BLaER1 treated with 17β-estradiol and CSF1 and Interleukin-3, amounts not matched to agents 10 nM and 100 nM (cell line): ENCODE measurements around the gene MAPK7.

Source experiments
- H3K27ac ChIP-seq, 11 experiments: shearing (Covaris generic); formaldehyde crosslinking; 2 replicates each; pipeline ENCODE4 v1.8.1; 2022
- H3K27me3 ChIP-seq, 11 experiments: shearing (Covaris generic); formaldehyde crosslinking; 2 replicates each; pipeline ENCODE4 v1.8.1; 2022
- H3K36me3 ChIP-seq, 11 experiments: shearing (Covaris generic); formaldehyde crosslinking; 2 replicates each; pipeline ENCODE4 v1.8.1; 2022
- H3K4me1 ChIP-seq, 10 experiments: shearing (Covaris generic); formaldehyde crosslinking; 2 replicates each; pipeline ENCODE4 v1.8.1; 2022
- H3K4me2 ChIP-seq, 11 experiments: shearing (Covaris generic); formaldehyde crosslinking; 2 replicates each; pipeline ENCODE4 v1.8.1; 2022
- H3K4me3 ChIP-seq, 10 experiments: shearing (Covaris generic); formaldehyde crosslinking; 2 replicates each; pipeline ENCODE4 v1.8.1; 2022
- H3K9ac ChIP-seq, 11 experiments: shearing (Covaris generic); formaldehyde crosslinking; 2 replicates each; pipeline ENCODE4 v1.8.1; 2022
- H3K9me3 ChIP-seq, 11 experiments: shearing (Covaris generic); formaldehyde crosslinking; replicated peaks in 1 of 11; 2 replicates each; pipeline ENCODE4 v1.8.1; 2022
- H4K20me1 ChIP-seq, 11 experiments: shearing (Covaris generic); formaldehyde crosslinking; 2 replicates each; pipeline ENCODE4 v1.8.1; 2022
- Cebpa-rat ChIP-seq, 11 experiments: shearing (Covaris generic); IDR thresholded peaks; 2 replicates each; pipeline ENCODE4 v1.8.1; 2022

The MAPK7 gene

DNA sequence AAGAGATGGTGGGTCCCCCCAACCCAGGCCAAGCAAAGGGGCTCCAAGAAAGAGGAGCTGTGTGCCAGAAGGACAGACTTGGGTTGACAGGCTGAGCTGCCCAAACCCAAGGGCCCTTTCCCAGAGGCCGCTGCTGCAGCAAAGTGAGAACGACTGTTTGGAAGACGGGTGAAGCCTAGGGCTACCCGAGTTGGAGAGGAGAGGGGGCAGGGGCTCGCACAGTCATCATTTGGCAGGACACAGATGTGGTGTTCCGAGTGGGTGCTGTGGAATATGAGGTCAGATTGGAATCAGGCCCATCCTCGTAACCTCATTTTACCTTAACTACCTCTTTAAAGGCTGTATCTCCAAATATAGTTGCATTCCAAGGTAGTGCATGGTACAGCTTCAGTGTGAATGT lies 14.0 kb downstream of the MAPK7 start:
- Histone ChIP-seq H3K4me2 (no peak overlapping the region), H3K4me3 (no peak overlapping the region), H3K9me3 (no peaks in the 10 kb centered on the region), H3K27me3 (no peaks in the 10 kb centered on the region), H3K36me3 (no peaks in the 10 kb centered on the region), H4K20me1 (no peaks in the 10 kb centered on the region), H3K4me1 (peaks cover 3 to 12% (median 8%) of the 10 kb centered on the region in 10 experiments; a peak in 18 of 20 replicates), H3K9ac (no peak overlapping the region), H3K27ac (no peak overlapping the region)
- TF ChIP-seq Cebpa-rat (IDR thresholded peaks at IDR 0.05): no peak

DNA sequence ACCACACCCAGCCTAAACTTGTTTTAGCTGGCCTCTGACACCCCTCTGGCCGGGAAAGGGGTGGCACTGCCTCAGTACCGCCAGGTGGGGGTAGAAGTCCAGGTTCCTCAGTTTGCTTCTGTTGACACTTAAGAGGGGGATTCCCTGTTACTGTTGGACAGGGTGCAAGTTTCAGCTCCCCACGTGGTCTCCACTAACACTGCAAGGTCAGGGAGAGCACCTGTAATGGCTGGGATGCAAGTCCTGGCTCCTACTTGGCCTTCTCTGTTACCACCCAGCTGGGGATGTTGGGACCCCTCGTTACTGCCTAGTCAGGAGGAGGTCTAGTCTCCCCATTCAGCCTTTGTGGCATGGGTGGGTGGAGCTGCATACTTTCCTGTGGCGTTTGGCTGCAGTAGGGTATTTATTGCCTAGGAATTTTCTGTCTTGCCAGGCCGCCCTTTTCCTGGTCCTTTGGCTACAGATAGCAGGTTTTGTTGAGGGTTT lies 19.3 kb downstream of the MAPK7 start:
- H3K36me3 ChIP-seq: no peaks in the 10 kb centered on the region
- H3K4me1 ChIP-seq: peaks cover 0 to 39% (median 12%) of the 10 kb centered on the region in 10 experiments; a peak in 13 of 20 replicates
- no peaks in the 10 kb centered on the region for H3K9me3 ChIP-seq
- peak overlapping the region in 4 of 11 experiments; percentile 44 to 68 (median 67); a peak in 7 of 22 replicates for H3K27ac ChIP-seq
- TF ChIP-seq Cebpa-rat (IDR thresholded peaks at IDR 0.05): no peak
- H3K4me2 ChIP-seq: peak overlapping the region in 5 of 11 experiments; percentile 55 to 84 (median 76); a peak in 9 of 22 replicates
- H3K9ac ChIP-seq: peak overlapping the region in 2 of 11 experiments; percentile 24 to 27; a peak in 2 of 22 replicates
- H4K20me1 ChIP-seq: no peaks in the 10 kb centered on the region
- H3K4me3 ChIP-seq: no peak overlapping the region
- no peaks in the 10 kb centered on the region for H3K27me3 ChIP-seq

DNA sequence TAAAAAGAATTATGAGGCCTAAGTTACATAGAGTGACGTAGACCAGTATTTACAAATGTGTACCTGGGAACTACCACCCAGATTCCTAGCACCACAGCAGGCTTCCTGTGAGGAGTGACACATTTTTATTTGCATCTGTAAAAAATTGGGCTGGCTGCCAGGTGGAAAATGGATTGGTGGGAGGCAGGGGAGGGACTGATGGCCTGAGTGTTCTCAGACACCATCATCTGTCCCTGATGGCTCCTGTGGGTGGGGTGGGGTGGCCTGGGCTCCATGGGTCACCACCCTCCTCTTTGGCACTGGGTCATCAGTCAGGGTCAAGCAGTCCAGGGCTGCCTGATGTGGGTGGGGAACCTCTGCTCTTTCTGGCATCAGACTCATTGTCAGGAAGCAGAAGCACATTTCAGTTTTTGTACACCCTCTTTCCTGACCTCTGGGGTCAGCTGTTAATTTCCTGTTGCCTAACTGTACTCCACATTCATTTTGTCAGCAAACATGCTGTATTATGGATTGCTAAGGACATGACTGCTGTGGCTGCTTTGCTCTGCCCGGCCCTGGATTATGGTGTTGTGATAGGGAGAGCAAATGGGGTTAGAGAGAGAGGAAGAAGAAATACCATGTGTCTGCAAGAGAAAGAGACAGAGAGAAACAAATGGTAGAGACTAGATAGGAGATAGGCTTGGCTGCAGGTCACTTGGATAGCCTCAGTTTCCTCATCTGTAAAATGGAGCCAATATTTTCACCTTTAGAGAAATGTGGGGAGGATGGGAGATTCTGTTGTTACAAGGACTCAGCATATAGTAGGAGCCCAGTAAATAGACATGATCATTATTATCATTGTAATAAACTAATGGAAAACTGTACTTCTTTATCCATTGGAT lies 20.2 kb downstream of the MAPK7 start:
- H3K9me3 ChIP-seq: no peaks in the 10 kb centered on the region
- H3K4me2 ChIP-seq: peak overlapping the region in 6 of 11 experiments; percentile 4 to 84 (median 68); a peak in 11 of 22 replicates
- TF ChIP-seq Cebpa-rat (IDR thresholded peaks at IDR 0.05): peak in 1 of 11 experiments; percentile 25; a peak in 1 of 22 replicates
- no peak overlapping the region for H3K4me3 ChIP-seq
- peaks cover 0 to 39% (median 12%) of the 10 kb centered on the region in 10 experiments; a peak in 13 of 20 replicates for H3K4me1 ChIP-seq
- H3K9ac ChIP-seq: peak overlapping the region in 3 of 11 experiments; percentile 24 to 33 (median 27); a peak in 3 of 22 replicates
- H3K27me3 ChIP-seq: no peaks in the 10 kb centered on the region
- no peaks in the 10 kb centered on the region for H3K36me3 ChIP-seq
- H4K20me1 ChIP-seq: no peaks in the 10 kb centered on the region
- peak overlapping the region in 4 of 11 experiments; percentile 44 to 68 (median 67); a peak in 8 of 22 replicates for H3K27ac ChIP-seq

DNA sequence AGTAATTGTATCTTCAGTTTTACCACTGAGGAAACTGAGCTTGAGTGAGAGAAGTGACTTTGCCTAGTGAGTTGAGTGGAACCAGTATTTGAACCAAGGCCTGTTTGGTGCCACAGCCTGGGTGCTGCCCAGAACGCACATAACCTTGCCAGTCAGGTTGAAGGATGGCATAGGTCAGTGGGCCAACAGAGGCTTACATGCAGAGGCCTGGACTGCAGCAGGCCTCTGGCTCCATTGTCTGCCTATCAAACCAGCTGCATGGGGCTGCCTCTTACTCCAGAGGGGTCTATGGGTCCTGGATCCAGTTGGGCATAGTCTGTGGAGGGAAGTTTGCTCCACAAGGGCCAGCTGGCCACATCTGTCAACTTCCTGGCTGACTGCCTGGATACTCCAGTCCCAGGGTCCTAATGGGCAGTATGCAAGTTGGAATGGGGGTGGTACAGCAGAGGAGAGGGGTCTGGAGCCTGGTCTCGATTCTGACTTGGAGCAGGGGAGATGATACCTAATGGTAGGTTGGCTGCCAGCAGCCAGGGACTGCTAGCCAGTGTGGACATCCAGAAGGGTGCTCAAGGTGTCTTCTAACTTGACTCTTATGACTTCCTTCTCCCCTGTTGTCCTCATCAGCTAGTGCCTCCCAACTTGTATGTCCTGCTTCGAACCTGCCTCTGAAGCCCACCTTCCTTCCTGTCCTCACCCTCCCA lies 21.6 kb downstream of the MAPK7 start:
- Histone ChIP-seq H3K27ac (peak overlapping the region in 3 of 11 experiments; percentile 2 to 68 (median 39); a peak in 4 of 22 replicates), H3K27me3 (no peaks in the 10 kb centered on the region), H3K4me2 (peak overlapping the region in 3 of 11 experiments; percentile 76 to 84 (median 78); a peak in 7 of 22 replicates), H3K9me3 (no peaks in the 10 kb centered on the region), H3K4me3 (no peak overlapping the region), H3K4me1 (peaks cover 0 to 39% (median 12%) of the 10 kb centered on the region in 10 experiments; a peak in 13 of 20 replicates), H3K36me3 (no peaks in the 10 kb centered on the region), H4K20me1 (no peaks in the 10 kb centered on the region), H3K9ac (peak overlapping the region in 1 of 11 experiments; percentile 29; a peak in 1 of 22 replicates)
- TF ChIP-seq Cebpa-rat (IDR thresholded peaks at IDR 0.05): no peak

DNA sequence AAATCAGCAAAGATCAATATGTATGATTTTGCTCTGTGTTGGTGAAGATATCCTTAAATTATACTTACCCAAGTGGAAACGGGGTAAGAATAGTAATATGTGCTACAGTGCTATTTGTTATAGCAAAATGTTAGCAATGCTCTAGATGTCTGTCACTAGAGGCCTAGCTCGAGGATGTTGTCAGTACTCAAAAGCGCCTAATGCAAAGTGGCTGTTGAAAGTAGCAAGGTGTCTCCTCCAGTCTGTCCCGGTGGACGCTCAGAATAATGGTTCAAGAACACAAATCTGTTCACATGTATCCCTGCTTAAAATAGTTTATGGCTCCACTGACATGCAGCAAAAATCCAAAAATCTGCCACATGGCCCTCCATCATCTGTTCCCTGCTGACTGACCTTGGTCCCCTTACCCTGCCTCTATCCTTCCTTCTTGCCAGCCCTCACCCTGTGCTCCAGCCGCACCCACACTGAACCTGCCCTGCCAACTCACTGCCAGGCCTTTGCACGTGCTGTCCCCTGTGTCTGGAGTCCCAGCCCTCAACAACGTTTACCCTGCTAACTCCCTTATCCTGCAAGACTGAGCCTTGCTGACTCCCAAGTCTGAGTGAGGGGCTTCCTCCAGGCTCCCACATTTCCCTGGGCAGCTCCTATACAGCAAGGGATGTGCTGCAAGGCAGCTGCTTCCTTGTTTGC lies 23.2 kb downstream of the MAPK7 start:
- Histone ChIP-seq H3K4me3 (no peak overlapping the region), H3K4me2 (no peak overlapping the region), H3K27me3 (no peaks in the 10 kb centered on the region), H3K4me1 (peaks cover 0 to 39% (median 12%) of the 10 kb centered on the region in 10 experiments; a peak in 13 of 20 replicates), H3K36me3 (no peaks in the 10 kb centered on the region), H4K20me1 (no peaks in the 10 kb centered on the region), H3K9ac (no peak overlapping the region), H3K27ac (no peak overlapping the region), H3K9me3 (no peaks in the 10 kb centered on the region)
- no peak for TF ChIP-seq Cebpa-rat (IDR thresholded peaks at IDR 0.05)

DNA sequence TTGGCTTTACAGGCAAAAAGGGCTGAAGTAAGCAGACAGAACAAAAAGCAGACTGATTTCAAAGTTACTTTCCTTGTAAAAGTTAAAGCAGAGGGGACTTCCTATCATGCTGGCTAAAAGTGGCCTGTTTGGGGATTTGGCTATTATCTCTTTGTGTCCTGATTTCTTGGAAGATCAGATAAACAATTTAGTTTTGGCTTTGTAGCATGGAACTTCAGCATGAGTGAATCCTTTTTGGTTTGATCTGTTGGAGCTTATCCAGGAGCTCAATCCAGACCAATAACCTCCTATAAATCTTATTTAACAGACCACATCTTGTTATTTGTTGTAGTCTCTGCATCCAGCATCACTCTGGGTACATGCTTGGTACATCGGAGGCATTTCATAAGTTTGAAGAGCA lies 23.9 kb downstream of the MAPK7 start:
- no peaks in the 10 kb centered on the region for H4K20me1 ChIP-seq
- no peak overlapping the region for H3K27ac ChIP-seq
- H3K9me3 ChIP-seq: no peaks in the 10 kb centered on the region
- H3K9ac ChIP-seq: no peak overlapping the region
- no peak overlapping the region for H3K4me2 ChIP-seq
- peaks cover 0 to 38% (median 12%) of the 10 kb centered on the region in 10 experiments; a peak in 13 of 20 replicates for H3K4me1 ChIP-seq
- H3K36me3 ChIP-seq: no peaks in the 10 kb centered on the region
- no peak for TF ChIP-seq Cebpa-rat (IDR thresholded peaks at IDR 0.05)
- H3K27me3 ChIP-seq: no peaks in the 10 kb centered on the region
- H3K4me3 ChIP-seq: no peak overlapping the region

DNA sequence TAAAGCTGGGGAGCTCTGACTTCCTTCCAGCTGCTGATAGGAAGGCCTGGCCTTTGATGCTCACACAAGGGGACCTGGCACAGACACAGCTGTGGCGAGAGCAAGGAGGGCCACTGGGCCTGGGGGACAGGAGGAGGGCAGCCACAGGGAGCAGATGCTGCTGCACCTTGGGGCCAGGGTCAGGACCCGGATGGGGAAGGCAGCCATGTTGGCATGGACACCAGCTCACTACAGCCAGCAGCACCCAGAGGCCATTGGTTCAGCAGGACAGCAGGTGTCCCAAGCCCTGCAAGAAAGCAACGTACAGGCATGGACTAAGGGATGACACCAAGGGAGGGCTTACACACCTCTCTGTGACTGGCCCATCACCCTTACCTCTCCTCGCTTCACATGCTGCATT lies 24.7 kb downstream of the MAPK7 start:
- Histone ChIP-seq H3K27me3 (no peaks in the 10 kb centered on the region), H3K27ac (no peak overlapping the region), H3K9me3 (no peaks in the 10 kb centered on the region), H3K4me1 (peaks cover 0 to 30% (median 10%) of the 10 kb centered on the region in 10 experiments; a peak in 13 of 20 replicates), H3K36me3 (no peaks in the 10 kb centered on the region), H4K20me1 (no peaks in the 10 kb centered on the region), H3K4me2 (no peak overlapping the region), H3K4me3 (no peak overlapping the region), H3K9ac (no peak overlapping the region)
- TF ChIP-seq Cebpa-rat (IDR thresholded peaks at IDR 0.05): no peak

DNA sequence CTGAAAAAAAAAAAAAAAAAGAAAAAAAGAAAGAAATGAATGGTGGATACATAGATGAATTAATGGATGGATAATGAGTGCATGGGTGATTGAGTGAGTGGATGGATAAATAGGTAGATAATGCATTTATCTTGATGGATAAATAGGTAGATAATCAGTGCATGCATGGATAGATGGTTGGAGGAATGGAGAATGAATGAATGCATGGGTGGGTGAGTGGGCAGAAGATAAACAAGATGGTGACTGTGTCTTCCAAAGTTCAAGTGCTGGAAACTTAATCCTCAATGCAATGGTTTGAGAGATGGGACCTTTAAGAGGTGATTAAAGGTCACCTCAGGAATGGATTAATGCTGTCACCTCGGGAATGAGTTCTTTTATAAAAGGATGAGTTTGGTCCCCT lies 26.0 kb downstream of the MAPK7 start:
- H3K36me3 ChIP-seq: no peaks in the 10 kb centered on the region
- no peak overlapping the region for H3K27ac ChIP-seq
- TF ChIP-seq Cebpa-rat (IDR thresholded peaks at IDR 0.05): no peak
- H3K4me3 ChIP-seq: no peak overlapping the region
- H3K4me2 ChIP-seq: no peak overlapping the region
- peaks cover 0 to 17% (median 0%) of the 10 kb centered on the region in 10 experiments; a peak in 8 of 20 replicates for H3K4me1 ChIP-seq
- no peaks in the 10 kb centered on the region for H3K27me3 ChIP-seq
- H3K9me3 ChIP-seq: no peaks in the 10 kb centered on the region
- H4K20me1 ChIP-seq: no peaks in the 10 kb centered on the region
- no peak overlapping the region for H3K9ac ChIP-seq
